HepG2 (cell line): Measurements from ENCODE around the gene GMEB2. TPM values are rescaled to one million over a fixed set of nuclear protein-coding genes. Genes with fewer than 3 reads are reported as not detected.

Source experiments
- BATF2 ChIP-seq: sonication (generic); formaldehyde crosslinking; IDR thresholded peaks from 2 replicates; pipeline ENCODE4 v1.8.0; 2022; ENCODE audit warnings: mild to moderate bottlenecking, missing genetic modification reagents, moderate library complexity
- ESRRA ChIP-seq: sonication (generic); formaldehyde crosslinking; IDR thresholded peaks from 2 replicates; pipeline ENCODE4 v1.5.1; 2020; ENCODE audit warnings: mild to moderate bottlenecking, low read depth, missing genetic modification reagents
- FOSL2 ChIP-seq: sonication (generic); formaldehyde crosslinking; IDR thresholded peaks from 2 replicates; pipeline ENCODE4 v1.4.0; 2020; ENCODE audit warnings: missing genetic modification reagents
- KLF9 ChIP-seq: IDR thresholded peaks from 2 replicates; pipeline ENCODE4 v1.6.1; 2016; ENCODE audit warnings: low read depth
- MZF1 ChIP-seq: sonication (generic); formaldehyde crosslinking; IDR thresholded peaks from 2 replicates; pipeline ENCODE4 v1.8.1; 2023; ENCODE audit warnings: mild to moderate bottlenecking, missing genetic modification reagents, borderline replicate concordance
- PREB ChIP-seq: sonication (generic); formaldehyde crosslinking; IDR thresholded peaks from 2 replicates; pipeline ENCODE4 v1.4.0; 2020; ENCODE audit warnings: missing genetic modification reagents
- SIN3B ChIP-seq: fragments of 150-350 bp; IDR thresholded peaks from 2 replicates; pipeline ENCODE4 v1.6.1; 2014; ENCODE audit warnings: low read length
- SKIL ChIP-seq: sonication (generic); formaldehyde crosslinking; IDR thresholded peaks from 2 replicates; pipeline ENCODE4 v1.8.0; 2022; ENCODE audit warnings: missing genetic modification reagents, mild to moderate bottlenecking, moderate library complexity, borderline replicate concordance
- TRIM22 ChIP-seq: fragments of 450-650 bp; IDR thresholded peaks from 2 replicates; pipeline ENCODE4 v1.6.1; 2017
- ZFP1 ChIP-seq: IDR thresholded peaks from 2 replicates; pipeline ENCODE4 v1.6.1; 2016
- ZFYVE20 ChIP-seq: sonication (generic); formaldehyde crosslinking; IDR thresholded peaks from 2 replicates; pipeline ENCODE4 v1.8.0; 2023; ENCODE audit warnings: low read depth, mild to moderate bottlenecking, moderate library complexity, missing genetic modification reagents, borderline replicate concordance
- ZNF205 ChIP-seq: IDR thresholded peaks from 2 replicates; pipeline ENCODE4 v1.6.1; 2018; ENCODE audit warnings: missing biosample characterization, missing genetic modification reagents
- ZNF224 ChIP-seq: sonication (generic); formaldehyde crosslinking; IDR thresholded peaks from 2 replicates; pipeline ENCODE4 v1.5.0; 2020; ENCODE audit warnings: mild to moderate bottlenecking, missing genetic modification reagents
- ZNF543 ChIP-seq: sonication (generic); formaldehyde crosslinking; IDR thresholded peaks from 2 replicates; pipeline ENCODE4 v1.4.0; 2020; ENCODE audit warnings: mild to moderate bottlenecking, missing genetic modification reagents
- ZNF564 ChIP-seq: sonication (generic); formaldehyde crosslinking; IDR thresholded peaks from 2 replicates; pipeline ENCODE4 v1.8.1; 2023; ENCODE audit warnings: mild to moderate bottlenecking, missing genetic modification reagents
- ZNF713 ChIP-seq: sonication (generic); formaldehyde crosslinking; IDR thresholded peaks from 2 replicates; pipeline ENCODE4 v1.4.0; 2020; ENCODE audit warnings: mild to moderate bottlenecking, missing genetic modification reagents
- polyA plus RNA-seq, 8 experiments: library from polyadenylated mRNA; depleted of rRNA in 3 of 8; stranded (reverse) in 7 of 8; unstranded in 1 of 8; fragments of >200 nt; fragmentation: Illumina TruSeq in 4 of 8; extraction: Trizol in 4 of 8; gene quantifications; 2 replicates each; pipeline versions ENCODE4 v1.2.1 to v1.2.3, GENCODE V29; 2011 to 2016; ENCODE audit warnings: low read depth in 4 of 8, missing spikeins in 1 of 8, mixed read lengths in 1 of 8; ENCODE audit not compliant: insufficient read depth in 1 of 8
- total RNA-seq, 5 experiments: library from RNA; depleted of rRNA; stranded (reverse); fragments of >200 nt; fragmentation: Illumina TruSeq; extraction: Trizol; gene quantifications; 2 replicates each; pipeline ENCODE4 v1.2.3, GENCODE V29; 2016; ENCODE audit warnings: low read depth in 1 of 5
- TF ChIP-seq, protein P1 (sequence below): sonication (generic); formaldehyde crosslinking; IDR thresholded peaks from 2 replicates; pipeline ENCODE4 v1.4.0; 2020; ENCODE audit warnings: missing genetic modification reagents, mild to moderate bottlenecking, borderline replicate concordance
- TF ChIP-seq, protein P2 (sequence below): IDR thresholded peaks from 2 replicates; pipeline ENCODE4 v1.6.1; 2012; ENCODE audit warnings: low read length, improper control_type of control experiment

The GMEB2 gene
- total and polyA plus RNA-seq, 2 of the 13 experiments (the other 11 are each of a cell fraction or from before 2014, with no cell fraction given) = 10.6 to 12.4 TPM

- TF ChIP-seq ESRRA (CRISPR knock-in tag) (no peak), SKIL (CRISPR knock-in tag) (peak; percentile 47; the same call in 1 of the 2 replicates), ZNF564 (no peak), ZNF713 (CRISPR knock-in tag) (no peak), TRIM22 (no peak), KLF9 (CRISPR knock-in tag) (no peak), ZFP1 (CRISPR knock-in tag) (no peak), SIN3B (no peak), ZFYVE20 (CRISPR knock-in tag) (0 out of 2 replicates have a peak, but pooled peaks have one; percentile 67), MZF1 (CRISPR knock-in tag) (no peak), ZNF543 (no peak), ZNF205 (CRISPR knock-in tag) (no peak), PREB (CRISPR knock-in tag) (no peak), ZNF224 (no peak), BATF2 (CRISPR knock-in tag) (no peak), FOSL2 (CRISPR knock-in tag) (0 out of 2 replicates have a peak, but pooled peaks have one; percentile 18)
- TF ChIP-seq, protein P1, sequence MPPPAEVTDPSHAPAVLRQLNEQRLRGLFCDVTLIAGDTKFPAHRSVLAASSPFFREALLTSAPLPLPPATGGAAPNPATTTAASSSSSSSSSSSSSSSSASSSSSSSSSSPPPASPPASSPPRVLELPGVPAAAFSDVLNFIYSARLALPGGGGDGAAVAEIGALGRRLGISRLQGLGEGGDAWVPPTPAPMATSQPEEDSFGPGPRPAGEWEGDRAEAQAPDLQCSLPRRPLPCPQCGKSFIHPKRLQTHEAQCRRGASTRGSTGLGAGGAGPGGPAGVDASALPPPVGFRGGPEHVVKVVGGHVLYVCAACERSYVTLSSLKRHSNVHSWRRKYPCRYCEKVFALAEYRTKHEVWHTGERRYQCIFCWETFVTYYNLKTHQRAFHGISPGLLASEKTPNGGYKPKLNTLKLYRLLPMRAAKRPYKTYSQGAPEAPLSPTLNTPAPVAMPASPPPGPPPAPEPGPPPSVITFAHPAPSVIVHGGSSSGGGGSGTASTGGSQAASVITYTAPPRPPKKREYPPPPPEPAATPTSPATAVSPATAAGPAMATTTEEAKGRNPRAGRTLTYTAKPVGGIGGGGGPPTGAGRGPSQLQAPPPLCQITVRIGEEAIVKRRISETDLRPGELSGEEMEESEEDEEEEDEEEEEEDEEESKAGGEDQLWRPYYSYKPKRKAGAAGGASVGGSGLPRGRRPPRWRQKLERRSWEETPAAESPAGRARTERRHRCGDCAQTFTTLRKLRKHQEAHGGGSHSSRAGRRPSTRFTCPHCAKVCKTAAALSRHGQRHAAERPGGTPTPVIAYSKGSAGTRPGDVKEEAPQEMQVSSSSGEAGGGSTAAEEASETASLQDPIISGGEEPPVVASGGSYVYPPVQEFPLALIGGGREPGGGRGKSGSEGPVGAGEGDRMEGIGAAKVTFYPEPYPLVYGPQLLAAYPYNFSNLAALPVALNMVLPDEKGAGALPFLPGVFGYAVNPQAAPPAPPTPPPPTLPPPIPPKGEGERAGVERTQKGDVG (CRISPR knock-in tag) = no peak
- TF ChIP-seq, protein P2, sequence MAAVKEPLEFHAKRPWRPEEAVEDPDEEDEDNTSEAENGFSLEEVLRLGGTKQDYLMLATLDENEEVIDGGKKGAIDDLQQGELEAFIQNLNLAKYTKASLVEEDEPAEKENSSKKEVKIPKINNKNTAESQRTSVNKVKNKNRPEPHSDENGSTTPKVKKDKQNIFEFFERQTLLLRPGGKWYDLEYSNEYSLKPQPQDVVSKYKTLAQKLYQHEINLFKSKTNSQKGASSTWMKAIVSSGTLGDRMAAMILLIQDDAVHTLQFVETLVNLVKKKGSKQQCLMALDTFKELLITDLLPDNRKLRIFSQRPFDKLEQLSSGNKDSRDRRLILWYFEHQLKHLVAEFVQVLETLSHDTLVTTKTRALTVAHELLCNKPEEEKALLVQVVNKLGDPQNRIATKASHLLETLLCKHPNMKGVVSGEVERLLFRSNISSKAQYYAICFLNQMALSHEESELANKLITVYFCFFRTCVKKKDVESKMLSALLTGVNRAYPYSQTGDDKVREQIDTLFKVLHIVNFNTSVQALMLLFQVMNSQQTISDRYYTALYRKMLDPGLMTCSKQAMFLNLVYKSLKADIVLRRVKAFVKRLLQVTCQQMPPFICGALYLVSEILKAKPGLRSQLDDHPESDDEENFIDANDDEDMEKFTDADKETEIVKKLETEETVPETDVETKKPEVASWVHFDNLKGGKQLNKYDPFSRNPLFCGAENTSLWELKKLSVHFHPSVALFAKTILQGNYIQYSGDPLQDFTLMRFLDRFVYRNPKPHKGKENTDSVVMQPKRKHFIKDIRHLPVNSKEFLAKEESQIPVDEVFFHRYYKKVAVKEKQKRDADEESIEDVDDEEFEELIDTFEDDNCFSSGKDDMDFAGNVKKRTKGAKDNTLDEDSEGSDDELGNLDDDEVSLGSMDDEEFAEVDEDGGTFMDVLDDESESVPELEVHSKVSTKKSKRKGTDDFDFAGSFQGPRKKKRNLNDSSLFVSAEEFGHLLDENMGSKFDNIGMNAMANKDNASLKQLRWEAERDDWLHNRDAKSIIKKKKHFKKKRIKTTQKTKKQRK = no peak
Measured at GRCh38 chr20:63626424-63627128, at the start of gene GMEB2 (continued).
